Activated T-cell treated with anti-CD3 and anti-CD28 coated beads, Interleukin-2, amount 50 U/mL, for 24 hours (primary cell): ENCODE data around the gene BAHD1.
A peak's percentile ranks its signal among the peaks of the same experiment; 100 is the strongest.

ENCODE experiments used
- DNase-seq: peaks from one replicate; pipeline ENCODE4 v3.0.0-alpha.2; 2020
- H3K27ac Mint-ChIP-seq: 2 replicates; pipeline ENCODE4 v1.8.0; 2020; ENCODE audit warnings: mild to moderate bottlenecking, mixed read lengths
- H3K27me3 Mint-ChIP-seq: 2 replicates; pipeline ENCODE4 v1.8.0; 2020; ENCODE audit warnings: mixed read lengths
- H3K36me3 Mint-ChIP-seq: 2 replicates; pipeline ENCODE4 v1.8.0; 2020; ENCODE audit warnings: low read depth, mixed read lengths
- H3K4me1 Mint-ChIP-seq: 2 replicates; pipeline ENCODE4 v1.8.0; 2020; ENCODE audit warnings: low read depth, mixed read lengths
- H3K4me3 Mint-ChIP-seq: 2 replicates; pipeline ENCODE4 v1.8.0; 2020; ENCODE audit warnings: mild to moderate bottlenecking, moderate library complexity, mixed read lengths
- H3K9me3 Mint-ChIP-seq: 2 replicates; pipeline ENCODE4 v1.8.0; 2020; ENCODE audit warnings: mixed read lengths

BAHD1 gene

GRCh38 chr15:40506964-40507571 lies 66.3 kb downstream of the BAHD1 start:
- H3K4me3 Mint-ChIP-seq: peak overlapping the region; percentile 13
- H3K4me1 Mint-ChIP-seq: peaks cover 20% of the 10 kb centered on the region
- H3K27me3 Mint-ChIP-seq: peaks cover 79% of the 10 kb centered on the region
- H3K36me3 Mint-ChIP-seq: no peaks in the 10 kb centered on the region
- no peak overlapping the region for H3K27ac Mint-ChIP-seq
- H3K9me3 Mint-ChIP-seq: no peaks in the 10 kb centered on the region
- peak; percentile 76 for DNase-seq

- Mint-ChIP-seq H3K27ac (no peak overlapping the region), H3K27me3 (peaks cover 81% of the 10 kb centered on the region), H3K9me3 (no peaks in the 10 kb centered on the region), H3K4me3 (no peak overlapping the region), H3K4me1 (peaks cover 23% of the 10 kb centered on the region), H3K36me3 (no peaks in the 10 kb centered on the region)
- no peak for DNase-seq
These were observed 67.5 kb downstream of the BAHD1 start for GRCh38 chr15:40508216-40508615.

DNA sequence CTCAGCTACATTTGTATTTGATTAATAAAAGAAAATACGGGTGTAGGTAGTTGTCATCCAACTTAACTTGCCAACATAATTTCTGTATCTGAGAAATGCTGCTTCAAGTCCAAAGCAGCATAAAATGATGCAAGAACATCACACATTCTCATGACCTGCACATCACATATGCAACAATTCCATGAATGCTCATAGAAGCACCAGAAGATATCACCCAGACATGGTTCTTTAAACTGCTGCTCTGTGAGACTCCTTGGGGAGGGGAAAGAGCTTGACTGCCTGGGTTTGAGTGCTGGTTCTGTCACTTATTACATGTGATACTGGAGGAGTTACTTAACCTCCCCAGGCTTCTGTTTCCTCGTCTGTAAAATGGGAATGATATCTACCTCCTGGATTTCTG lies 69.4 kb downstream of the BAHD1 start:
- H3K36me3 Mint-ChIP-seq: no peaks in the 10 kb centered on the region
- no peak overlapping the region for H3K4me3 Mint-ChIP-seq
- peaks cover 79% of the 10 kb centered on the region for H3K27me3 Mint-ChIP-seq

DNA sequence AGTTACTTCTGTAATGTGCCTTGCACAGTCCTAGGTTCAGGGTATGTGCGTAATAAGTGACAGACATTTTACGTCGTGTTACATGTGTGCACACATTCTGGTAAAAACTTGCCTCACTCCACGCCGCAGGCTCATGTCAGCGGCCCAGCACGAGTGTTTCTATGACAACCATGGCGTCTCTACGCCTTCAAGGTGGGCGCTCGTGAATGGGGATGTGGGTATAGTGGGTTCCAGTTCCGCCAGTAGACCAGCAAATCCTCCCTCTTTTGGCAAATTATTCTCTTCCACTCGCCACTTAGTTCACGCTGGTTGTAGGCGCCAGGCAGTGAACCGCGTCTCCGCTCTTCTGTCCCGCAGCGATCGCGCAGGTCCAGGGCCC lies 70.3 kb downstream of the BAHD1 start:
- Mint-ChIP-seq H3K27ac (no peak overlapping the region), H3K36me3 (no peaks in the 10 kb centered on the region), H3K9me3 (no peaks in the 10 kb centered on the region), H3K4me3 (peak overlapping the region; percentile 76), H3K4me1 (peaks cover 23% of the 10 kb centered on the region), H3K27me3 (peaks cover 82% of the 10 kb centered on the region)
- DNase-seq: peak; percentile 42

More for the DNA sequence above, 69.4 kb downstream of the BAHD1 start:
- Mint-ChIP-seq H3K9me3 (no peaks in the 10 kb centered on the region), H3K4me1 (peaks cover 23% of the 10 kb centered on the region), H3K27ac (no peak overlapping the region)
- no peak for DNase-seq

DNA sequence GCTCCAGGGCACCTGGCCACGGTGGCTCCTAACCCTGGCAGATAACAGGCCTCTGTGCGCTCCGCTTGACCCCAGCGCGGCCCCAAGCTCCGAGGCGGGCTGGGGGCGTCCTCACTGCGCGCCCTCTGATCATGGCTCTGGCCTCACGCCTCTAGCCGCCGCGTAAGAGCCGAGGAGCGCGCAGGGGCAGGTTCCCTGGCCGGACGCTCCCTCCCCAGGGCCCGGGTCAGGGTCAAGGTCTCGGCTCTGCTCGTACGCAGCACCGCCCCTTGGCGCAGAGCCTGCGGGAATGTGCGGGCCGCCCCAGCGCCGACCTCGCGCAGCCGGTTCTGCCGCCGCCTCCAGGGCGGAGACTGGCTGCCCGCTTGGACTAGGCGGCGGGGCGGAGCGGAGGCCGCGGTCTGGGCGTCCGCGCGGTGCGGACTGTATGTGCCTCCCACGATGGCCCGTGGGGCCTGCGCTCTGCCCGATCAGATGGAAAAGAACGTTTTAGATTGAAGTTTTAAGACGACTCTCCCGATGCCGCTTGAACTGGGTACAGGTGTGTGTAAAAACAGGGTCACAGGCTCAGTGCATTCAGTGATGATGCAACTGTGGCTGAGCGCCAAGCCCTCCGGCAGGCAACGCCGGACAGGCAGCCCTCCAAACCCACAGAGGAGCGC lies 70.8 kb downstream of the BAHD1 start:
- Mint-ChIP-seq H3K4me1 (peaks cover 22% of the 10 kb centered on the region), H3K27ac (no peak overlapping the region), H3K36me3 (no peaks in the 10 kb centered on the region), H3K4me3 (peak overlapping the region; percentile 76), H3K27me3 (peaks cover 77% of the 10 kb centered on the region), H3K9me3 (no peaks in the 10 kb centered on the region)
- peak; percentile 55 for DNase-seq

DNA sequence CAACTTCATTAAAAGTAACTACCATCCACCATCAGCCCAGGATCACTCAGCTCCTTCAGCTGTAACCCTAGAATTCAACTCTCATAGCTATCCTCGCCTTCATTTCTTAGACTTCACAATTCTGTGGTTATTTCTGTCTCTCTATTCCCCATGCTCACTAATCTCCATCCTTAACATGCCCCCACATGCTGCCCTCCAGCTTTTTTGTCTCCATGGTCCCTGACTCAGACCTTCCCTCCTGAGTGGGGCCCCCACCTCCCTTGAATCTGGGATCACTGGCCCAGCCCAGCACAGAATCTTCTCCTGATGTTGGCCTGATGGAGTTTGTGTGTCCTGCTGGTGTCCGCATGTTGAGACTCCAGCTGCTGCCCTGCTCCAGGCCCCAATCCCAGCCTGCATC lies 71.7 kb downstream of the BAHD1 start:
- no peaks in the 10 kb centered on the region for H3K9me3 Mint-ChIP-seq
- no peak overlapping the region for H3K27ac Mint-ChIP-seq
- peaks cover 14% of the 10 kb centered on the region for H3K4me1 Mint-ChIP-seq
- no peaks in the 10 kb centered on the region for H3K36me3 Mint-ChIP-seq
- peak overlapping the region; percentile 40 for H3K4me3 Mint-ChIP-seq
- peaks cover 70% of the 10 kb centered on the region for H3K27me3 Mint-ChIP-seq
- no peak for DNase-seq

DNA sequence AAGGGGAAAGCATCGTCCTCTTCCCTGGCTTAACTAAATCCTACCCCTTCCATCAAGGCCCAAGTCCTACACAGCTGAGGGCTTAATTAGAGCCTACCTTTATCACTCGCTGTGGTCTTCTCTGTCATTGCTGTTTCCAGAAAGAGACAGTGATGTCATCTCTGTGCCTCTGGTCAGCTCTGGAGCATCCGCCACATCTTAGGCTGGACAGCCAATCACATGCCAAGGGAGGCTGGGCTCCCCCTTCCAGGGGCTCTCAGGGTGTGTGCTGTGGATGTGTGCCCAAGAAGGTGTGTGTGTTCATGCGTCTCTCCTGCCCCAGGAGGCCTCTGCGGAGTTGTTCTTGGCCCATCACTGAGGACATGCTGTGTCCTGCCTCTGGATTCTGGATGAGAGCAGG lies 72.9 kb downstream of the BAHD1 start:
- H3K9me3 Mint-ChIP-seq: no peaks in the 10 kb centered on the region
- DNase-seq: no peak
- no peak overlapping the region for H3K27ac Mint-ChIP-seq
- no peaks in the 10 kb centered on the region for H3K36me3 Mint-ChIP-seq
- no peak overlapping the region for H3K4me3 Mint-ChIP-seq
- H3K4me1 Mint-ChIP-seq: peaks cover 14% of the 10 kb centered on the region
- H3K27me3 Mint-ChIP-seq: peaks cover 58% of the 10 kb centered on the region

GRCh38 chr15:40516322-40516721 lies 75.6 kb downstream of the BAHD1 start:
- no peak for DNase-seq
- Mint-ChIP-seq H3K4me3 (no peak overlapping the region), H3K36me3 (no peaks in the 10 kb centered on the region), H3K9me3 (no peaks in the 10 kb centered on the region), H3K4me1 (peaks cover 10% of the 10 kb centered on the region), H3K27ac (no peak overlapping the region), H3K27me3 (peaks cover 33% of the 10 kb centered on the region)
